HepG2 (cell line): Measurements from ENCODE around the gene INKA2.

Experiments
- ATF2 ChIP-seq: sonication (generic); formaldehyde crosslinking; IDR thresholded peaks from 2 replicates; pipeline ENCODE4 v1.4.0; 2020; ENCODE audit warnings: missing genetic modification reagents
- GABPA ChIP-seq, 2 experiments: IDR thresholded peaks; 2 replicates each; pipeline ENCODE4 v1.6.1; 2011 to 2016; ENCODE audit warnings: low read depth in 2 of 2, low read length in 1 of 2, missing biosample characterization in 1 of 2, missing genetic modification characterization in 1 of 2
- HMGXB4 ChIP-seq, 2 experiments: sonication (generic) in 1 of 2; formaldehyde crosslinking in 1 of 2; IDR thresholded peaks; 2 replicates each; pipeline versions ENCODE4 v1.4.0 to v1.6.1; 2018 to 2020; ENCODE audit warnings: missing genetic modification reagents in 2 of 2, borderline replicate concordance in 1 of 2, low read depth in 1 of 2, mild to moderate bottlenecking in 1 of 2, missing biosample characterization in 1 of 2
- HNRNPL ChIP-seq: fragments of 200-400 bp; formaldehyde crosslinking; IDR thresholded peaks from 2 replicates; pipeline ENCODE4 v1.6.1; 2017; ENCODE audit warnings: mild to moderate bottlenecking, low read depth, low read length
- JUND ChIP-seq: sonication (generic); formaldehyde crosslinking; IDR thresholded peaks from 2 replicates; pipeline ENCODE4 v1.8.0; 2022; ENCODE audit warnings: mild to moderate bottlenecking, missing genetic modification reagents
- KLF9 ChIP-seq: IDR thresholded peaks from 2 replicates; pipeline ENCODE4 v1.6.1; 2016; ENCODE audit warnings: low read depth
- MZF1 ChIP-seq: sonication (generic); formaldehyde crosslinking; IDR thresholded peaks from 2 replicates; pipeline ENCODE4 v1.8.1; 2023; ENCODE audit warnings: mild to moderate bottlenecking, missing genetic modification reagents, borderline replicate concordance
- POLR2AphosphoS5 ChIP-seq: IDR thresholded peaks from 2 replicates; pipeline ENCODE4 v1.6.1; 2012; ENCODE audit warnings: low read depth, low read length
- SCMH1 ChIP-seq: sonication (generic); formaldehyde crosslinking; IDR thresholded peaks from 2 replicates; pipeline ENCODE4 v1.9.0; 2021; ENCODE audit warnings: missing genetic modification reagents, mild to moderate bottlenecking, borderline replicate concordance
- ZNF275 ChIP-seq: sonication (generic); formaldehyde crosslinking; IDR thresholded peaks from 2 replicates; pipeline ENCODE4 v1.8.0; 2022; ENCODE audit warnings: missing genetic modification reagents, mild to moderate bottlenecking, inconsistent platforms, borderline replicate concordance
- ZNF83 ChIP-seq: sonication (generic); formaldehyde crosslinking; IDR thresholded peaks from 2 replicates; pipeline ENCODE4 v1.4.0; 2020; ENCODE audit warnings: missing genetic modification reagents, mild to moderate bottlenecking, borderline replicate concordance
- TF ChIP-seq, protein P1 (sequence below): sonication (generic); formaldehyde crosslinking; IDR thresholded peaks from 2 replicates; pipeline ENCODE4 v1.5.0; 2020; ENCODE audit warnings: mild to moderate bottlenecking, missing genetic modification reagents, moderate library complexity

DNA sequence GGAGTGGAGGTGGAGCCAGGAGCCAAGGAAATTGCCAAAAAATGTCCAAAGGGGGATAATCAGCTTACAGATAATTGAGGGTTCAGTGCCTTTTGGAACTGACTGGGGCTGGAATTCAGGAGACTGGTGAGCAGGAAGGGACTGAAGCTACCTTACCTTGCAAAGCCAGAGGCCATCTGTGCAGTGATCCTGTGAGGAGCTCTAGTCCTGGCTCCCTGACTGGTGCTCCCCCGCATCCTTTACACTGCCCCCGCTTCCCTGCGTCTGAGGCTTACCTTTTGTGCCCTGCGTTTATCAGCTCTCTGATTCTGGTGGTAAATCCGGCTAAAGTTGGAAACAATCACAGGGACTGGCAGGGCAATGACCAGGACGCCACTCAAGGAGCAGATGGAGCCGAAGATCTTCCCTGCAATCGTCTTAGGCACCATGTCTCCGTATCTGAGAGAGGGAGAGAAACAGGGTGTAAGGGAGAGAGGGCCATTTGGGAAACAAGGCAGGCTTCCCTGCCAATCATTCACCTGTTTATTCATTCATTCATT, 47.5 kb upstream of the INKA2 start:
- TF ChIP-seq, protein P1, sequence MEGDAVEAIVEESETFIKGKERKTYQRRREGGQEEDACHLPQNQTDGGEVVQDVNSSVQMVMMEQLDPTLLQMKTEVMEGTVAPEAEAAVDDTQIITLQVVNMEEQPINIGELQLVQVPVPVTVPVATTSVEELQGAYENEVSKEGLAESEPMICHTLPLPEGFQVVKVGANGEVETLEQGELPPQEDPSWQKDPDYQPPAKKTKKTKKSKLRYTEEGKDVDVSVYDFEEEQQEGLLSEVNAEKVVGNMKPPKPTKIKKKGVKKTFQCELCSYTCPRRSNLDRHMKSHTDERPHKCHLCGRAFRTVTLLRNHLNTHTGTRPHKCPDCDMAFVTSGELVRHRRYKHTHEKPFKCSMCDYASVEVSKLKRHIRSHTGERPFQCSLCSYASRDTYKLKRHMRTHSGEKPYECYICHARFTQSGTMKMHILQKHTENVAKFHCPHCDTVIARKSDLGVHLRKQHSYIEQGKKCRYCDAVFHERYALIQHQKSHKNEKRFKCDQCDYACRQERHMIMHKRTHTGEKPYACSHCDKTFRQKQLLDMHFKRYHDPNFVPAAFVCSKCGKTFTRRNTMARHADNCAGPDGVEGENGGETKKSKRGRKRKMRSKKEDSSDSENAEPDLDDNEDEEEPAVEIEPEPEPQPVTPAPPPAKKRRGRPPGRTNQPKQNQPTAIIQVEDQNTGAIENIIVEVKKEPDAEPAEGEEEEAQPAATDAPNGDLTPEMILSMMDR: no peak
- TF ChIP-seq MZF1 (CRISPR knock-in tag): no peak
- TF ChIP-seq HNRNPL: no peak
- TF ChIP-seq KLF9 (CRISPR knock-in tag): no peak
- TF ChIP-seq SCMH1 (CRISPR knock-in tag): no peak
- no peak for TF ChIP-seq JUND
- TF ChIP-seq POLR2AphosphoS5: no peak
- no peak for TF ChIP-seq HMGXB4 (CRISPR knock-in tag; IDR thresholded peaks at IDR 0.05; ENCODE audit: borderline replicate concordance in 1 of 2, low read depth in 1 of 2)
- TF ChIP-seq ZNF275 (CRISPR knock-in tag): no peak
- no peak for TF ChIP-seq ZNF83 (CRISPR knock-in tag)
- TF ChIP-seq ATF2 (CRISPR knock-in tag): no peak
- no peak for TF ChIP-seq GABPA (IDR thresholded peaks at IDR 0.05; ENCODE audit: low read depth, low read length)
- TF ChIP-seq GABPA (CRISPR knock-in tag; IDR thresholded peaks at IDR 0.05; ENCODE audit: low read depth): no peak
